OCI-LY1 (cell line): ENCODE results near the gene TPP1.

ENCODE experiments used
- H2AFZ ChIP-seq: fragments of 200-600 bp; sonication (generic), shearing (Covaris generic); 2 replicates; pipeline ENCODE4 v1.6.0; 2014; ENCODE audit warnings: antibody characterized with exemption, mild to moderate bottlenecking, low read length
- H3F3A ChIP-seq: fragments of 200-600 bp; sonication (generic), shearing (Covaris generic); 2 replicates; pipeline ENCODE4 v1.6.0; 2014; ENCODE audit warnings: mild to moderate bottlenecking, antibody characterized with exemption, low read length, moderate library complexity; ENCODE audit not compliant: insufficient read depth
- H3K27ac ChIP-seq: fragments of 200-600 bp; sonication (generic); 2 replicates; pipeline ENCODE4 v1.5.1; 2014; ENCODE audit warnings: low read length, mixed run types, mild to moderate bottlenecking, low read depth; ENCODE audit not compliant: poor library complexity, severe bottlenecking
- H3K27me3 ChIP-seq: fragments of 200-600 bp; sonication (generic); 2 replicates; pipeline ENCODE4 v1.6.0; 2014; ENCODE audit warnings: antibody characterized with exemption, mild to moderate bottlenecking, low read length, moderate library complexity; ENCODE audit not compliant: insufficient read depth
- H3K36me3 ChIP-seq: fragments of 200-600 bp; sonication (generic); 2 replicates; pipeline ENCODE4 v1.6.1; 2014; ENCODE audit warnings: mild to moderate bottlenecking, antibody characterized with exemption, low read length, moderate library complexity, mixed read lengths; ENCODE audit not compliant: insufficient read depth
- H3K4me1 ChIP-seq: fragments of 200-600 bp; sonication (generic); 2 replicates; pipeline ENCODE4 v1.5.1; 2014; ENCODE audit warnings: mild to moderate bottlenecking, low read length, moderate library complexity; ENCODE audit not compliant: insufficient read depth, severe bottlenecking
- H3K4me2 ChIP-seq: fragments of 200-600 bp; sonication (generic), shearing (Covaris generic); 2 replicates; pipeline ENCODE4 v1.6.1; 2014; ENCODE audit warnings: low read length
- H3K4me3 ChIP-seq: fragments of 200-600 bp; sonication (generic); 2 replicates; pipeline ENCODE4 v1.5.1; 2014; ENCODE audit warnings: low read length, low read depth, mild to moderate bottlenecking, mixed read lengths; ENCODE audit not compliant: poor library complexity, severe bottlenecking
- H3K79me2 ChIP-seq: fragments of 200-600 bp; shearing (Covaris generic); 2 replicates; pipeline ENCODE4 v1.6.1; 2016; ENCODE audit warnings: mixed run types, low read length, mixed read lengths; ENCODE audit not compliant: insufficient read depth
- H3K9ac ChIP-seq: fragments of 200-600 bp; sonication (generic), shearing (Covaris generic); 2 replicates; pipeline ENCODE4 v1.6.1; 2014; ENCODE audit warnings: mild to moderate bottlenecking, low read length, mixed read lengths
- H3K9me2 ChIP-seq: fragments of 200-600 bp; sonication (generic), shearing (Covaris generic); 2 replicates; pipeline ENCODE4 v1.6.1; 2014; ENCODE audit warnings: low read depth, mild to moderate bottlenecking, low read length, mixed read lengths
- H3K9me3 ChIP-seq: fragments of 200-600 bp; shearing (Covaris generic); 2 replicates; pipeline ENCODE4 v1.6.1; 2014; ENCODE audit warnings: low read length, mixed read lengths
- H4K20me1 ChIP-seq: fragments of 200-600 bp; sonication (generic), shearing (Covaris generic); 2 replicates; pipeline ENCODE4 v1.6.0; 2016; ENCODE audit warnings: mild to moderate bottlenecking, low read length; ENCODE audit not compliant: insufficient read depth
- EZH2 ChIP-seq: fragments of 200-600 bp; sonication (generic), shearing (Covaris generic); IDR thresholded peaks from 2 replicates; pipeline ENCODE4 v1.8.0; 2017; ENCODE audit warnings: borderline replicate concordance, mixed run types, mild to moderate bottlenecking, antibody characterized with exemption, low read length, moderate library complexity, mixed read lengths
- TF ChIP-seq, protein P1 (sequence below): fragments of 200-600 bp; sonication (generic), shearing (Covaris generic); IDR thresholded peaks from 2 replicates; pipeline ENCODE4 v1.5.1; 2017; ENCODE audit warnings: mild to moderate bottlenecking, antibody characterized with exemption, low read length, moderate library complexity, mixed read lengths

TPP1 gene

DNA sequence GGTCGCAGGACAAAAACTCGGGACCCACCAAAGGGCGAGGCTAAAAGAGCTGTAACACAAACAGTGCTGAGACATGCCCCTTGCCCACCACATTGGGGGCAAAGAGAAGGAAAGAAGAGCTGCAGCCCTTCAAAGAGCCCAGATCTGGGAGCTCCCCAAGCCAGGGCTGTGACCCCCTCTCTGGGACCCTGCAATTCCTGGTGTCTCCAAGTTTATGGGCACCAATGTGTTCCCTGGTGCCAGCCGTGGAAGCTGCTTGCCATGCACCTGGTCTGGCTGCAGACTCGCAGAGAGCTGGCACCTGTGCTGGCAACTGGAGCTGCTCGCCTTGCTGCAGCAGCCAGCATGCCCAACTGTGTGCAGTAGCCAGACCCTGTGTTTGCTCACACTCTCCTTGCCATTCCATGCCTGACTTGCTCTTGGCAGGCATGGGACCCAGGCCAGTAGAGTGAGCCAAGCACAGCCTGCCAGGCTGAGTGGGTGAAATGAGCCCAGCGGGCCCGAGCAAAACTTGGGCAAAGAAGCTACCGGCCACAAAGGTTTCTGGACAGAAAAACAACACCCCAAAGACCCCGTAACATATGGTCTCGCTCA is 31.8 kb downstream of the TPP1 start:
- Histone ChIP-seq H3K27me3 (no peaks in the 10 kb centered on the region), H3K27ac (no peak overlapping the region), H3K36me3 (peaks cover 40% of the 10 kb centered on the region), H3K9me3 (peaks cover 5% of the 10 kb centered on the region; the same call in 1 of the 2 replicates), H3K79me2 (no peaks in the 10 kb centered on the region), H3K9ac (no peak overlapping the region), H3K9me2 (no peaks in the 10 kb centered on the region), H4K20me1 (no peaks in the 10 kb centered on the region), H2AFZ (no peak overlapping the region), H3K4me2 (no peak overlapping the region), H3K4me3 (no peak overlapping the region), H3F3A (no peaks in the 10 kb centered on the region), H3K4me1 (no peaks in the 10 kb centered on the region)
- TF ChIP-seq, protein P1, sequence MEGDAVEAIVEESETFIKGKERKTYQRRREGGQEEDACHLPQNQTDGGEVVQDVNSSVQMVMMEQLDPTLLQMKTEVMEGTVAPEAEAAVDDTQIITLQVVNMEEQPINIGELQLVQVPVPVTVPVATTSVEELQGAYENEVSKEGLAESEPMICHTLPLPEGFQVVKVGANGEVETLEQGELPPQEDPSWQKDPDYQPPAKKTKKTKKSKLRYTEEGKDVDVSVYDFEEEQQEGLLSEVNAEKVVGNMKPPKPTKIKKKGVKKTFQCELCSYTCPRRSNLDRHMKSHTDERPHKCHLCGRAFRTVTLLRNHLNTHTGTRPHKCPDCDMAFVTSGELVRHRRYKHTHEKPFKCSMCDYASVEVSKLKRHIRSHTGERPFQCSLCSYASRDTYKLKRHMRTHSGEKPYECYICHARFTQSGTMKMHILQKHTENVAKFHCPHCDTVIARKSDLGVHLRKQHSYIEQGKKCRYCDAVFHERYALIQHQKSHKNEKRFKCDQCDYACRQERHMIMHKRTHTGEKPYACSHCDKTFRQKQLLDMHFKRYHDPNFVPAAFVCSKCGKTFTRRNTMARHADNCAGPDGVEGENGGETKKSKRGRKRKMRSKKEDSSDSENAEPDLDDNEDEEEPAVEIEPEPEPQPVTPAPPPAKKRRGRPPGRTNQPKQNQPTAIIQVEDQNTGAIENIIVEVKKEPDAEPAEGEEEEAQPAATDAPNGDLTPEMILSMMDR = no peak
- TF ChIP-seq EZH2 = no peak

- no peak overlapping the region for H3K4me2 ChIP-seq
- no peak for TF ChIP-seq EZH2
- TF ChIP-seq, protein P1 = no peak
Measured at GRCh38 chr11:6586434-6587359, 32.5 kb downstream of the TPP1 start.

DNA sequence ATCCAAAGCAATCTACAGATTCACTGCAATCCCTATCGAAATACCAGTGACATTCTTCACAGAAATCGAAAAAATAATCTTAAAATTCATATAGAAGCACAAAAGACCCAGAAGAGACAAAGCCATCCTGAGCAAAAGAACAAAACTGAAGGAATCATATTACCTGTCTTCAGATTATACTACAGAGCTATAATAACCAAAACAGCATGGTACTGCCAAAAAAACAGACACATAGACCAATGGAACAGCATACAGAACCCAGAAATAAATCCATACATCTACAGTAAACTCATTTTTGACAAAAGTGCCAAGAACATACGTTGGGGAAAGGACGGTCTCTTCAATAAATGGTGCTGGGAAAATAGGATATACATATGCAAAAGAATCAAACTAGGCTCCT is 34.7 kb downstream of the TPP1 start:
- H3K4me1 ChIP-seq = no peaks in the 10 kb centered on the region
- H3K9me3 ChIP-seq = peaks cover 5% of the 10 kb centered on the region; the same call in 1 of the 2 replicates
- no peak overlapping the region for H3K9ac ChIP-seq
- no peak overlapping the region for H3K27ac ChIP-seq
- H3K9me2 ChIP-seq = no peaks in the 10 kb centered on the region
- no peak overlapping the region for H3K4me3 ChIP-seq
- H4K20me1 ChIP-seq = no peaks in the 10 kb centered on the region
- H3K4me2 ChIP-seq = no peak overlapping the region
- no peak overlapping the region for H2AFZ ChIP-seq
- no peaks in the 10 kb centered on the region for H3K79me2 ChIP-seq
- TF ChIP-seq, protein P1 = no peak
- TF ChIP-seq EZH2 = no peak
- H3F3A ChIP-seq = no peaks in the 10 kb centered on the region
- no peaks in the 10 kb centered on the region for H3K27me3 ChIP-seq
- peaks cover 22% of the 10 kb centered on the region for H3K36me3 ChIP-seq

More at GRCh38 chr11:6586434-6587359, 32.5 kb downstream of the TPP1 start:
- H3K4me1 ChIP-seq = no peaks in the 10 kb centered on the region
- H3K27ac ChIP-seq = no peak overlapping the region
- peaks cover 5% of the 10 kb centered on the region; the same call in 1 of the 2 replicates for H3K9me3 ChIP-seq
- no peaks in the 10 kb centered on the region for H3K27me3 ChIP-seq
- no peaks in the 10 kb centered on the region for H3F3A ChIP-seq
- no peaks in the 10 kb centered on the region for H3K79me2 ChIP-seq
- no peak overlapping the region for H2AFZ ChIP-seq
- H3K9me2 ChIP-seq = no peaks in the 10 kb centered on the region
- H3K4me3 ChIP-seq = no peak overlapping the region
- no peak overlapping the region for H3K9ac ChIP-seq
- no peaks in the 10 kb centered on the region for H4K20me1 ChIP-seq
- H3K36me3 ChIP-seq = peaks cover 33% of the 10 kb centered on the region
